Measurements from ENCODE around the gene PTPRD. TPM values are rescaled to one million over a fixed set of nuclear protein-coding genes. Genes with fewer than 3 reads are reported as not detected.

The PTPRD gene
- total RNA-seq, 1 experiment from 2014 or later = 32.5 TPM

GRCh38 chr9:8800196-8800595 lies 1812.6 kb downstream of the PTPRD start:
- Mint-ChIP-seq H3K4me1 (peaks cover 17 to 19% of the 10 kb centered on the region in 2 experiments), H3K27ac (no peak overlapping the region), H3K9me3 (no peaks in the 10 kb centered on the region), H3K27me3 (ENCODE audit: low read depth) (no peaks in the 10 kb centered on the region), H3K36me3 (ENCODE audit: insufficient read depth in 1 of 3, low read depth in 3 of 3) (no peaks in the 10 kb centered on the region), H3K4me3 (no peak overlapping the region)
- Histone ChIP-seq H2BK120ac (ENCODE audit: low read depth, low read length, poor library complexity, severe bottlenecking) (no peak overlapping the region), H3K27ac (ENCODE audit: insufficient read length, low read depth, low read length) (no peak overlapping the region), H3K56ac (ENCODE audit: insufficient read length, low read depth, low read length) (no peak overlapping the region), H3T11ph (ENCODE audit: low read length) (no peak overlapping the region), H2BK5ac (ENCODE audit: insufficient read length, low read length) (no peak overlapping the region), H2BK12ac (ENCODE audit: insufficient read length, low read depth, low read length) (no peak overlapping the region), H3K9me3 (ENCODE audit: control insufficient read depth, low read depth, low read length) (no peaks in the 10 kb centered on the region), H2BK15ac (ENCODE audit: low read depth, low read length) (no peak overlapping the region), H4K91ac (ENCODE audit: insufficient read length, low read depth, low read length) (no peak overlapping the region), H4K20me1 (ENCODE audit: control insufficient read depth, insufficient read depth, insufficient read length) (no peaks in the 10 kb centered on the region), H3K79me1 (ENCODE audit: insufficient read depth, low read depth, low read length, poor library complexity, severe bottlenecking) (no peaks in the 10 kb centered on the region), H3K4me1 (ENCODE audit: insufficient read depth, low read length) (no peaks in the 10 kb centered on the region), H3K14ac (ENCODE audit: insufficient read depth, low read length) (no peak overlapping the region), H2AK5ac (ENCODE audit: insufficient read length, low read length) (no peak overlapping the region), H2AFZ (ENCODE audit: low read length) (no peak overlapping the region), H3K18ac (ENCODE audit: insufficient read length, low read depth, low read length) (no peak overlapping the region), H3K27me3 (ENCODE audit: insufficient read depth, low read length) (no peaks in the 10 kb centered on the region), H4K5ac (ENCODE audit: insufficient read length, low read depth, low read length) (no peak overlapping the region), H4K8ac (replicated peaks; ENCODE audit: insufficient read length, low read depth, low read length) (no peak overlapping the region), H3K4ac (ENCODE audit: low read depth, low read length) (no peak overlapping the region), H3K23me2 (ENCODE audit: insufficient read length, low read depth, low read length, poor library complexity, severe bottlenecking) (no peaks in the 10 kb centered on the region), H3K9ac (ENCODE audit: extremely low read depth, insufficient read length, low read length) (no peak overlapping the region), H3K4me2 (ENCODE audit: insufficient read depth, insufficient read length, low read length) (no peak overlapping the region), H3K79me2 (ENCODE audit: insufficient read depth, low read length) (no peaks in the 10 kb centered on the region; the same call in 1 of the 2 replicates), H2BK20ac (ENCODE audit: low read depth, low read length, poor library complexity, severe bottlenecking) (no peak overlapping the region), H3K23ac (ENCODE audit: insufficient read length, low read depth, low read length) (no peak overlapping the region)
- no peak for DNase-seq
- no peak for TF ChIP-seq CTCF (conservative IDR thresholded peaks at IDR 0.05)
- no CpG with 5 or more reads among the region's 3 CpGs for WGBS (ENCODE audit: extremely low coverage, insufficient read length, low lambda C conversion rate)

Measured in H9 (cell line).